Calu3 (cell line): ENCODE data around the gene TNFRSF19. TPM values are rescaled to one million over a fixed set of nuclear protein-coding genes. Genes with fewer than 3 reads are reported as not detected.

Experiments used
- BruUV-seq: library from RNA; stranded (reverse); fragments of 400-500 nt; replicated peaks from 2 replicates; lab custom pipeline; 2021; lab: Mats Ljungman, UMichigan
- CTCF ChIA-PET: fragments of 300-600 bp; sonication (Branson Sonifier 250); formaldehyde crosslinking; loops from one replicate; lab custom pipeline; 2022; ENCODE audit warnings: antibody characterized with exemption; lab: Charles Lee
- DNase-seq: peaks from one replicate; pipeline ENCODE4 v3.0.0; 2022
- H3K27ac Mint-ChIP-seq: one replicate; pipeline ENCODE4 v1.8.0; 2022; ENCODE audit warnings: mixed read lengths; ENCODE audit not compliant: unreplicated experiment
- H3K27me3 Mint-ChIP-seq: one replicate; pipeline ENCODE4 v1.8.0; 2022; ENCODE audit warnings: mixed read lengths; ENCODE audit not compliant: unreplicated experiment
- H3K36me3 Mint-ChIP-seq: one replicate; pipeline ENCODE4 v1.8.0; 2022; ENCODE audit warnings: mild to moderate bottlenecking, moderate library complexity, mixed read lengths; ENCODE audit not compliant: insufficient read depth, unreplicated experiment
- H3K4me1 Mint-ChIP-seq: one replicate; pipeline ENCODE4 v1.8.0; 2022; ENCODE audit warnings: mild to moderate bottlenecking, low read depth, mixed read lengths; ENCODE audit not compliant: unreplicated experiment
- H3K4me3 Mint-ChIP-seq: one replicate; pipeline ENCODE4 v1.8.0; 2022; ENCODE audit warnings: mild to moderate bottlenecking, low read depth, moderate library complexity, mixed read lengths; ENCODE audit not compliant: unreplicated experiment
- H3K9me3 Mint-ChIP-seq: one replicate; pipeline ENCODE4 v1.8.0; 2022; ENCODE audit warnings: low read depth, mixed read lengths; ENCODE audit not compliant: unreplicated experiment
- CTCF ChIP-seq: fragments of 200-600 bp; IDR thresholded peaks from one replicate; pipeline ENCODE4 v1.8.0; 2022; ENCODE audit warnings: antibody characterized with exemption; ENCODE audit not compliant: unreplicated experiment
- intact Hi-C: fragments of 100-400 bp; cut with micrococcal nuclease; formaldehyde crosslinking; loops from one replicate; pipeline ENCODE4 v1.10.0; 2022; ENCODE audit not compliant: unreplicated experiment
- total RNA-seq: library from RNA; stranded (reverse); gene quantifications from 2 replicates; pipeline ENCODE4 v1.2.3, GENCODE V29; 2022

Gene TNFRSF19
- total RNA-seq, 1 experiment from 2014 or later, result 38.3 TPM

- H3K4me3 Mint-ChIP-seq, result no peak overlapping the region
Measured at GRCh38 chr13:23570921-23571315, 706 bp downstream of the TNFRSF19 start.

GRCh38 chr13:23571431-23571830, 1.2 kb downstream of the TNFRSF19 start:
- H3K27ac Mint-ChIP-seq, result no peak overlapping the region
- DNase-seq, result no peak
- no peaks in the 10 kb centered on the region for H3K27me3 Mint-ChIP-seq
- H3K36me3 Mint-ChIP-seq, result no peaks in the 10 kb centered on the region
- H3K4me3 Mint-ChIP-seq, result no peak overlapping the region
- TF ChIP-seq CTCF, result no peak
- H3K9me3 Mint-ChIP-seq, result no peaks in the 10 kb centered on the region
- CTCF ChIA-PET, result no interaction called here
- intact Hi-C loops, result no loop called here
- BruUV-seq, result no TSS peak
- H3K4me1 Mint-ChIP-seq, result no peaks in the 10 kb centered on the region

More at GRCh38 chr13:23570921-23571315, 706 bp downstream of the TNFRSF19 start:
- CTCF ChIA-PET, result no interaction called here
- no peak for TF ChIP-seq CTCF
- Mint-ChIP-seq H3K27me3 (no peaks in the 10 kb centered on the region), H3K9me3 (no peaks in the 10 kb centered on the region), H3K36me3 (no peaks in the 10 kb centered on the region), H3K27ac (no peak overlapping the region), H3K4me1 (no peaks in the 10 kb centered on the region)
- no peak for DNase-seq
- intact Hi-C loops, result no loop called here
- BruUV-seq, result no TSS peak

GRCh38 chr13:23572836-23573235, 2.6 kb downstream of the TNFRSF19 start:
- BruUV-seq, result no TSS peak
- no peaks in the 10 kb centered on the region for H3K9me3 Mint-ChIP-seq
- CTCF ChIA-PET, result no interaction called here
- no peak for TF ChIP-seq CTCF
- intact Hi-C loops, result no loop called here
- peaks cover 8% of the 10 kb centered on the region for H3K4me1 Mint-ChIP-seq
- no peaks in the 10 kb centered on the region for H3K27me3 Mint-ChIP-seq
- no peak overlapping the region for H3K27ac Mint-ChIP-seq
- H3K4me3 Mint-ChIP-seq, result no peak overlapping the region
- H3K36me3 Mint-ChIP-seq, result no peaks in the 10 kb centered on the region
- DNase-seq, result no peak

- CTCF ChIA-PET, result interaction anchor here (0.5 kb wide), 1 partner anchor 448 kb away, joined by 4 read pairs; no protein-coding TSS in a partner anchor
- Mint-ChIP-seq H3K36me3 (peaks cover 12% of the 10 kb centered on the region), H3K4me3 (no peak overlapping the region), H3K9me3 (no peaks in the 10 kb centered on the region), H3K27me3 (no peaks in the 10 kb centered on the region), H3K27ac (no peak overlapping the region), H3K4me1 (peaks cover 10% of the 10 kb centered on the region)
- intact Hi-C loops, result no loop called here
- no peak for TF ChIP-seq CTCF
- no peak for DNase-seq
- no TSS peak for BruUV-seq
Measured at GRCh38 chr13:23574421-23575145, 4.4 kb downstream of the TNFRSF19 start.
